Thyroid gland (tissue), 4 donors: ENCODE measurements around the gene INMT. TPM values are rescaled to one million over a fixed set of nuclear protein-coding genes. Genes with fewer than 3 reads are reported as not detected.

Source experiments
- DNase-seq, 2 donors: peaks; one replicate each; pipeline ENCODE4 v3.0.0-alpha.2; 2019
- H3K27ac ChIP-seq, 3 donors: fragments of 200-600 bp; sonication (generic); 1 replicate in 2 of 3; 2 replicates in 1 of 3; pipeline ENCODE4 v1.5.1; 2016 to 2019; ENCODE audit warnings: mild to moderate bottlenecking in 1 of 3, moderate library complexity in 1 of 3
- H3K27me3 ChIP-seq: fragments of 200-600 bp; sonication (generic); one replicate; pipeline ENCODE4 v1.5.1; 2019
- H3K36me3 ChIP-seq, 2 donors: fragments of 200-600 bp; sonication (generic); one replicate each; pipeline ENCODE4 v1.5.1; 2016 to 2019
- H3K4me1 ChIP-seq, 2 donors: fragments of 200-600 bp; sonication (generic); one replicate each; pipeline ENCODE4 v1.5.1; 2017 to 2019
- H3K4me3 ChIP-seq, 3 donors: fragments of 200-600 bp; sonication (generic); replicated peaks in 1 of 3; 1 replicate in 2 of 3; 2 replicates in 1 of 3; pipeline ENCODE4 v1.5.1; 2016; ENCODE audit warnings: mild to moderate bottlenecking in 1 of 3
- H3K9me3 ChIP-seq: fragments of 200-600 bp; sonication (generic); one replicate; pipeline ENCODE4 v1.5.1; 2017
- POLR2A ChIP-seq, 2 donors: fragments of 450-650 bp; IDR thresholded peaks; one replicate each; pipeline ENCODE4 v1.6.1; 2017; ENCODE audit warnings: antibody characterized with exemption in 2 of 2, mild to moderate bottlenecking in 2 of 2, moderate library complexity in 1 of 2
- WGBS, 2 donors: methylation state at CpG; one replicate each; pipeline ENCODE4 v1.1.5; 2017; 5-methylcytosine and 5-hydroxymethylcytosine counted together
- intact Hi-C: fragments of 100-400 bp; cut with DNase I; formaldehyde crosslinking; loops from one replicate; pipeline ENCODE4 v1.15.1; 2023
- total RNA-seq, 4 donors: library from RNA; depleted of rRNA; stranded (reverse); fragments of >200 nt; gene quantifications; one replicate each; pipeline ENCODE4 v1.2.3, GENCODE V29; 2016
- TF ChIP-seq, protein P1 (sequence below), 6 experiments: fragments of 200-600 bp in 3 of 6; fragments of 450-650 bp in 3 of 6; sonication (generic) in 3 of 6; IDR thresholded peaks; one replicate each; pipeline ENCODE4 v1.5.1; 2016 to 2019; ENCODE audit warnings: antibody characterized with exemption in 6 of 6, mild to moderate bottlenecking in 2 of 6, inconsistent platforms in 1 of 6, moderate library complexity in 1 of 6

INMT gene
- total RNA-seq, 4 donors from 2014 or later = 19.9 to 47.3 (median 30.1) TPM

DNA sequence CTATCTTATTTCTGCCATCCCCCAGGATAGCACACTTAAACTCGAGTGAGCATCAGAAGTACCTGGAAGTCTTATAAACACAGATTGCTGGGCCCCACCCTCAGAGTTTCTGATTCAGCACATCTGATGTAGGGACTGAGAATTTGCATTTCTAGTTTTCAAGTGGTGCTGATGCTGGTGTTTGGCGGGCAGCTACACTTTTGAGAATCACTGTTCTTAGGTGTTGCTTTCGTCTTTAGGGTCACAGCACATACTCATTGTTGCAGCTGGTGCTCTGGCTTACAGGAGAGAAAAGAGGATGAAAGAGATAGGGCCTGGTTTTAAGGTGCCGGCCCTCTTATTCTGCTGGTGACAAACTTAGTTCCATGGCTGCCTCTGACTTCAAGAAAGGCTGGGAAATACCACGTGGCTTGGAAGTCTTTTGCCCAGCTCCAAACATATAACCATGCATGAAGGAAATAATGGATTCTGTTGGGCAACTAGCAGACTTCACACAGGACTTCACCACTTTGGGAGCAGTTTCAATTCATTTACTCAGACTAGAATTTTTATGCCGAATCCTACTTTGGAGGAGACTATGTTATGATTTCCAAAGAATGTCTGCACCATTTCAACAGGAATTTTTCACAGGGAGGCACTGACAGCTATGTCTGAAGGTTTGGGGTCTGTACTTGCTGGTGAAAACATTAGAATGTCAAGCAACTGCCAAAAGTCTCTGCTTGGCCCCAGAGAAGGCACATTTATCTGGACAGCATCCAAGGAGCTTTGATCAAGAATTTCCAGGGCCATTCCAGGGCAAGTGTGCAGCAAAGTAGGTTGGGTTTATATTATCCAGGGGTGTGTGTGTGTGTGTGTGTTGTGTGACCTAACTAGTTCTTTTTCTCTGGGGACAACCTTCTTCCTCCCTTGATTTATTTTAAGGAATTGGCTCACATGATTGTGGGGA is 12.4 kb downstream of the INMT start:
- intact Hi-C loops = no loop called here
- Histone ChIP-seq H3K9me3 (no peaks in the 10 kb centered on the region), H3K36me3 (no peaks in the 10 kb centered on the region), H3K4me1 (peaks cover 21 to 24% of the 10 kb centered on the region in 2 donors), H3K27me3 (no peaks in the 10 kb centered on the region), H3K27ac (peak overlapping the region; percentile 51 to 71 (median 59)), H3K4me3 (no peak overlapping the region)
- 47 to 60% methylated on average over 6 of the region's 6 CpGs for WGBS, 2 donors
- no peak for TF ChIP-seq POLR2A (IDR thresholded peaks at IDR 0.05)
- TF ChIP-seq, protein P1, sequence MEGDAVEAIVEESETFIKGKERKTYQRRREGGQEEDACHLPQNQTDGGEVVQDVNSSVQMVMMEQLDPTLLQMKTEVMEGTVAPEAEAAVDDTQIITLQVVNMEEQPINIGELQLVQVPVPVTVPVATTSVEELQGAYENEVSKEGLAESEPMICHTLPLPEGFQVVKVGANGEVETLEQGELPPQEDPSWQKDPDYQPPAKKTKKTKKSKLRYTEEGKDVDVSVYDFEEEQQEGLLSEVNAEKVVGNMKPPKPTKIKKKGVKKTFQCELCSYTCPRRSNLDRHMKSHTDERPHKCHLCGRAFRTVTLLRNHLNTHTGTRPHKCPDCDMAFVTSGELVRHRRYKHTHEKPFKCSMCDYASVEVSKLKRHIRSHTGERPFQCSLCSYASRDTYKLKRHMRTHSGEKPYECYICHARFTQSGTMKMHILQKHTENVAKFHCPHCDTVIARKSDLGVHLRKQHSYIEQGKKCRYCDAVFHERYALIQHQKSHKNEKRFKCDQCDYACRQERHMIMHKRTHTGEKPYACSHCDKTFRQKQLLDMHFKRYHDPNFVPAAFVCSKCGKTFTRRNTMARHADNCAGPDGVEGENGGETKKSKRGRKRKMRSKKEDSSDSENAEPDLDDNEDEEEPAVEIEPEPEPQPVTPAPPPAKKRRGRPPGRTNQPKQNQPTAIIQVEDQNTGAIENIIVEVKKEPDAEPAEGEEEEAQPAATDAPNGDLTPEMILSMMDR (IDR thresholded peaks at IDR 0.05) = no peak
- peak; percentile 64 to 76 for DNase-seq

- DNase-seq = no peak
- 84 to 88% methylated on average over 1 to 2 of the region's 2 CpGs for WGBS, 2 donors
Measured at GRCh38 chr7:30765408-30765807, 13.5 kb downstream of the INMT start.

DNA sequence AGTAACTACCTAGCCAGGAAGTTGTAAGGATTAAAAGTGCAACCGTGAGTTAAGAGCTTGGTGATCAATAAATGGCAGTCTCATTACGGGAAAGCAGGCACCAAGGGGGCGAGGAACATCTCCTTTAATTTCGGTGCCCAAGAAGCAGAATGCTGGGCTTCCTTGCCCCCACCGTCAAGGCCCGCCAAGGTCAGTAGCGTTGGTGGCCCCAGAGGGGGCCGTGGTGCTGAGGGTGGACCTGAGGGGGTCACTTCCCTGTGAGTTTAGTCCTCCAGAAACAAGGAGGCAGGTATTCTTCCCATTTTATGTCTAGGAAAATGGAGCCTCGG is 18.9 kb downstream of the INMT start:
- H3K27ac ChIP-seq = peak overlapping the region; percentile 62 to 83 (median 75)
- 56 to 65% methylated on average over 9 of the region's 9 CpGs for WGBS, 2 donors

More at GRCh38 chr7:30765408-30765807, 13.5 kb downstream of the INMT start:
- Histone ChIP-seq H3K27me3 (no peaks in the 10 kb centered on the region), H3K4me1 (peaks cover 22 to 24% of the 10 kb centered on the region in 2 donors), H3K9me3 (no peaks in the 10 kb centered on the region), H3K36me3 (no peaks in the 10 kb centered on the region), H3K4me3 (no peak overlapping the region), H3K27ac (peak overlapping the region; percentile 51 to 71 (median 59))
- intact Hi-C loops = no loop called here
- TF ChIP-seq, protein P1 (IDR thresholded peaks at IDR 0.05) = no peak
- TF ChIP-seq POLR2A (IDR thresholded peaks at IDR 0.05) = no peak

GRCh38 chr7:30771174-30771879 is 19.4 kb downstream of the INMT start, which contains the start of gene MINDY4:
MINDY4 (plus strand) TSS chr7:30771417; CDS start chr7:30771494, 77 bp downstream.
- intact Hi-C loops = no loop called here
- Histone ChIP-seq H3K27ac (peak within 1 kb of the TSS; percentile 62 to 83 (median 75)), H3K4me1 (peaks cover 12 to 22% of the 10 kb centered on the region in 2 donors), H3K9me3 (no peaks in the 10 kb centered on the region), H3K27me3 (no peaks in the 10 kb centered on the region), H3K36me3 (no peaks in the 10 kb centered on the region), H3K4me3 (peak within 1 kb of the TSS; percentile 62 to 88 (median 81))
- 3 to 8% methylated on average over 10 to 18 of the region's 62 CpGs for WGBS, 2 donors
- TF ChIP-seq, protein P1 (IDR thresholded peaks at IDR 0.05) = no peak
- peak in 1 of 2 donors; percentile 56 for TF ChIP-seq POLR2A (IDR thresholded peaks at IDR 0.05)
- DNase-seq = peak; percentile 83 to 86

More for the DNA sequence above, 18.9 kb downstream of the INMT start:
- H3K4me1 ChIP-seq = peaks cover 12 to 22% of the 10 kb centered on the region in 2 donors
- no peaks in the 10 kb centered on the region for H3K27me3 ChIP-seq
- intact Hi-C loops = no loop called here
- H3K9me3 ChIP-seq = no peaks in the 10 kb centered on the region
- H3K4me3 ChIP-seq = peak overlapping the region in 2 of 3 donors; percentile 81 to 88
- TF ChIP-seq, protein P1 (IDR thresholded peaks at IDR 0.05) = no peak
- TF ChIP-seq POLR2A (IDR thresholded peaks at IDR 0.05) = no peak
- no peak for DNase-seq
- H3K36me3 ChIP-seq = no peaks in the 10 kb centered on the region
